ENCODE data around the gene RAB9B.

The RAB9B gene

GRCh38 chrX:103781706-103782105 is 50.4 kb downstream of the RAB9B start:
- H3K27ac ChIP-seq: no peak overlapping the region
- H3K36me3 ChIP-seq: no peaks in the 10 kb centered on the region
- H3K27me3 ChIP-seq (ENCODE audit: insufficient read depth, low read depth, severe bottlenecking): peaks cover 65% of the 10 kb centered on the region
- no peaks in the 10 kb centered on the region for H3K9me3 ChIP-seq (ENCODE audit: severe bottlenecking)
- TF ChIP-seq CTCF (IDR thresholded peaks at IDR 0.05; ENCODE audit: low read depth, low read length): no peak
- no peak for DNase-seq
- H3K4me3 ChIP-seq (ENCODE audit: low read depth, low read length): no peak overlapping the region

- Histone ChIP-seq H3K9me3 (ENCODE audit: severe bottlenecking) (no peaks in the 10 kb centered on the region), H3K36me3 (no peaks in the 10 kb centered on the region), H3K27me3 (ENCODE audit: insufficient read depth, low read depth, severe bottlenecking) (peaks cover 65% of the 10 kb centered on the region), H3K4me3 (ENCODE audit: low read depth, low read length) (no peak overlapping the region), H3K27ac (no peak overlapping the region)
- DNase-seq: no peak
- no peak for TF ChIP-seq CTCF (IDR thresholded peaks at IDR 0.05; ENCODE audit: low read depth, low read length)
Measured at GRCh38 chrX:103781062-103781402, 51.0 kb downstream of the RAB9B start.

GRCh38 chrX:103780336-103781061 is 51.6 kb downstream of the RAB9B start:
- Histone ChIP-seq H3K36me3 (no peaks in the 10 kb centered on the region), H3K27ac (no peak overlapping the region), H3K9me3 (ENCODE audit: severe bottlenecking) (no peaks in the 10 kb centered on the region), H3K27me3 (ENCODE audit: insufficient read depth, low read depth, severe bottlenecking) (peaks cover 65% of the 10 kb centered on the region), H3K4me3 (ENCODE audit: low read depth, low read length) (no peak overlapping the region)
- TF ChIP-seq CTCF (IDR thresholded peaks at IDR 0.05; ENCODE audit: low read depth, low read length): no peak
- no peak for DNase-seq

- H3K27me3 ChIP-seq (ENCODE audit: insufficient read depth, low read depth, severe bottlenecking): peaks cover 66% of the 10 kb centered on the region
- no peak overlapping the region for H3K27ac ChIP-seq
- H3K9me3 ChIP-seq (ENCODE audit: severe bottlenecking): no peaks in the 10 kb centered on the region
- DNase-seq: no peak
- no peak overlapping the region for H3K4me3 ChIP-seq (ENCODE audit: low read depth, low read length)
- no peak for TF ChIP-seq CTCF (IDR thresholded peaks at IDR 0.05; ENCODE audit: low read depth, low read length)
- no peaks in the 10 kb centered on the region for H3K36me3 ChIP-seq
Measured at GRCh38 chrX:103779141-103779789, 52.8 kb downstream of the RAB9B start.

GRCh38 chrX:103776546-103776945 is 55.5 kb downstream of the RAB9B start, which contains the start of gene PLP1:
Gene PLP1, plus strand, starts transcription at chrX:103776840. Its CDS starts 156 bp downstream, at chrX:103776996.
- Histone ChIP-seq H3K4me3 (ENCODE audit: low read depth, low read length) (no peak within 1 kb of the TSS), H3K27me3 (ENCODE audit: insufficient read depth, low read depth, severe bottlenecking) (peaks cover 72% of the 10 kb centered on the region), H3K36me3 (no peaks in the 10 kb centered on the region), H3K9me3 (ENCODE audit: severe bottlenecking) (no peaks in the 10 kb centered on the region), H3K27ac (no peak within 1 kb of the TSS)
- DNase-seq: no peak
- no peak for TF ChIP-seq CTCF (IDR thresholded peaks at IDR 0.05; ENCODE audit: low read depth, low read length)
